Activated CD8-positive, alpha-beta memory T cell treated with anti-CD3 and anti-CD28 coated beads for 1 hour (primary cell): ENCODE results near the gene EYA3.
A peak's percentile ranks its signal among the peaks of the same experiment; 100 is the strongest.
"Not testable (repeated sequence)": the region's sequence is repeated elsewhere in the genome, so short reads cannot be mapped to it uniquely, and the experiment has no call there.

Source experiments
- DNase-seq, 2 donors: peaks; one replicate each; pipeline ENCODE4 v3.0.0-alpha.2; 2020; ENCODE audit warnings: low read depth in 1 of 2; ENCODE audit errors: extremely low read depth in 1 of 2

Gene EYA3

GRCh38 chr1:28031173-28031572, 57.2 kb downstream of the EYA3 start:
- DNase-seq = no peak

- no peak for DNase-seq
Measured at GRCh38 chr1:28028873-28029654, 59.3 kb downstream of the EYA3 start.

- DNase-seq = no peak
Measured at GRCh38 chr1:28027660-28028059, 60.8 kb downstream of the EYA3 start.

- no peak for DNase-seq
Measured at GRCh38 chr1:28027238-28027637, 61.2 kb downstream of the EYA3 start.

GRCh38 chr1:28026329-28026728, 62.1 kb downstream of the EYA3 start:
- DNase-seq = no peak

- DNase-seq = no peak
Measured at GRCh38 chr1:28021064-28021463, 67.3 kb downstream of the EYA3 start.

GRCh38 chr1:28010969-28011368, 77.4 kb downstream of the EYA3 start:
- DNase-seq = no peak

- DNase-seq = not testable (repeated sequence)
Measured at GRCh38 chr1:28003117-28003516, 85.3 kb downstream of the EYA3 start.

- no peak for DNase-seq
Measured at GRCh38 chr1:28002600-28002999, 85.8 kb downstream of the EYA3 start.

- DNase-seq = no peak
Measured at GRCh38 chr1:27999055-27999454, 89.4 kb downstream of the EYA3 start.

GRCh38 chr1:27994526-27994925, 93.9 kb downstream of the EYA3 start:
- DNase-seq = not testable (repeated sequence)

GRCh38 chr1:27994060-27994459, 94.3 kb downstream of the EYA3 start:
- no peak for DNase-seq

- DNase-seq = no peak
Measured at GRCh38 chr1:27993241-27993640, 95.2 kb downstream of the EYA3 start.

- DNase-seq = peak in 1 of 2 donors; percentile 20
Measured at GRCh38 chr1:27992276-27992675, 96.1 kb downstream of the EYA3 start.

- DNase-seq = no peak
Measured at GRCh38 chr1:27990920-27991537, 97.4 kb downstream of the EYA3 start.

GRCh38 chr1:27981145-27981544, 107.3 kb downstream of the EYA3 start:
- DNase-seq = no peak

- DNase-seq = no peak
Measured at GRCh38 chr1:27980216-27980845, 108.1 kb downstream of the EYA3 start.

GRCh38 chr1:27979859-27980201, 108.6 kb downstream of the EYA3 start:
- no peak for DNase-seq

- no peak for DNase-seq
Measured at GRCh38 chr1:27979151-27979858, 109.1 kb downstream of the EYA3 start.

GRCh38 chr1:27974417-27974781, 114.0 kb downstream of the EYA3 start:
- no peak for DNase-seq

GRCh38 chr1:27973771-27974416, 114.5 kb downstream of the EYA3 start:
- DNase-seq = no peak
